HepG2 (cell line): ENCODE data around the gene RNPS1. TPM values are rescaled to one million over a fixed set of nuclear protein-coding genes. Genes with fewer than 3 reads are reported as not detected.

ENCODE experiments used
- ATAC-seq: fragments of 200-7000 bp; cut with Tn5 transposase; 3 replicates; pipeline ENCODE4 v1.9.1; 2020; ENCODE audit warnings: mild to moderate bottlenecking, moderate library complexity
- BruUV-seq: library from RNA; stranded (reverse); fragments of 400-500 nt; replicated peaks from 2 replicates; lab custom pipeline; 2021; lab: Mats Ljungman, UMichigan
- CTCF ChIA-PET: fragments of 300-600 bp; formaldehyde crosslinking; extraction: SDS; loops from one replicate; lab custom pipeline; 2021; ENCODE audit warnings: low total read pairs, inconsistent platforms, low intra/inter-chr PET ratio; lab: Yijun Ruan, JAX
- POLR2A ChIA-PET: fragments of 350-600 bp; sonication (Branson Sonifier 250); formaldehyde crosslinking; loops from one replicate; lab custom pipeline; 2020; ENCODE audit warnings: antibody characterized with exemption, inconsistent platforms; lab: Yijun Ruan, JAX
- DNase-seq: peaks from one replicate; pipeline ENCODE4 v3.0.0-alpha.2; 2015; ENCODE audit warnings: low spot score
- FAIRE-seq: peaks from 3 replicates; lab custom pipeline; 2011; peaks lifted over from hg19 to GRCh38; lab: Jason Lieb, UNC
- H2AFZ ChIP-seq: one replicate; pipeline ENCODE4 v1.6.1; 2011; ENCODE audit warnings: low read length, inconsistent platforms
- H3K27ac ChIP-seq: fragments of 300-600 bp; 3 replicates; pipeline ENCODE4 v1.8.0; 2011; ENCODE audit warnings: mixed run types, mild to moderate bottlenecking, mixed read lengths, low read length, inconsistent platforms; ENCODE audit not compliant: insufficient read depth; ENCODE audit errors: extremely low read length
- H3K27me3 ChIP-seq, 2 experiments: fragments of 200-600 bp in 1 of 2; 2 replicates in 1 of 2; 3 replicates in 1 of 2; pipeline versions ENCODE4 v1.6.0 to v1.8.0; 2011; ENCODE audit warnings: low read length in 2 of 2, mild to moderate bottlenecking in 2 of 2, moderate library complexity in 2 of 2, inconsistent platforms in 1 of 2; ENCODE audit not compliant: insufficient read depth in 2 of 2, control insufficient read depth in 1 of 2
- H3K36me3 ChIP-seq, 2 experiments: fragments of 200-600 bp in 1 of 2; replicated peaks in 1 of 2; 2 replicates in 1 of 2; 3 replicates in 1 of 2; pipeline versions ENCODE4 v1.5.1 to v1.8.0; 2011; ENCODE audit warnings: low read length in 2 of 2, inconsistent platforms in 1 of 2; ENCODE audit not compliant: insufficient read depth in 2 of 2, control insufficient read depth in 1 of 2
- H3K4me1 ChIP-seq: 2 replicates; pipeline ENCODE4 v1.5.1; 2012; ENCODE audit warnings: low read length, inconsistent platforms; ENCODE audit not compliant: insufficient read depth
- H3K4me2 ChIP-seq: 2 replicates; pipeline ENCODE4 v1.6.0; 2011; ENCODE audit warnings: low read depth, low read length, inconsistent platforms
- H3K4me3 ChIP-seq, 3 experiments: fragments of 200-600 bp in 1 of 3; sonication (generic), shearing (Covaris generic) in 1 of 3; replicated peaks in 1 of 3; 2 replicates each; pipeline ENCODE4 v1.5.1; 2011 to 2016; ENCODE audit warnings: low read length in 3 of 3, inconsistent platforms in 2 of 3, low read depth in 2 of 3, mild to moderate bottlenecking in 2 of 3, control low read depth in 1 of 3, mixed read lengths in 1 of 3; ENCODE audit not compliant: insufficient read depth in 1 of 3
- H3K79me2 ChIP-seq: one replicate; pipeline ENCODE4 v1.6.1; 2011; ENCODE audit warnings: low read length, inconsistent platforms; ENCODE audit not compliant: insufficient read depth
- H3K9ac ChIP-seq: 2 replicates; pipeline ENCODE4 v1.6.0; 2011; ENCODE audit warnings: mild to moderate bottlenecking, low read depth, low read length, inconsistent platforms; ENCODE audit not compliant: insufficient read depth
- H3K9me3 ChIP-seq: 2 replicates; pipeline ENCODE4 v1.5.1; 2012; ENCODE audit warnings: mild to moderate bottlenecking, low read length
- H4K20me1 ChIP-seq: 2 replicates; pipeline ENCODE4 v1.6.0; 2011; ENCODE audit warnings: inconsistent platforms, mild to moderate bottlenecking, low read length, moderate library complexity; ENCODE audit not compliant: insufficient read depth
- BCL6 ChIP-seq: IDR thresholded peaks from 2 replicates; pipeline ENCODE4 v1.6.1; 2016; ENCODE audit warnings: missing genetic modification reagents, missing compliant biosample characterization
- BRD4 ChIP-seq: sonication (generic); formaldehyde crosslinking; IDR thresholded peaks from 2 replicates; pipeline ENCODE4 v1.4.0; 2020; ENCODE audit warnings: missing genetic modification reagents
- GTF2F1 ChIP-seq: fragments of 150-350 bp; IDR thresholded peaks from 2 replicates; pipeline ENCODE4 v1.6.1; 2014; ENCODE audit warnings: low read length
- HMG20A ChIP-seq: IDR thresholded peaks from 2 replicates; pipeline ENCODE4 v1.6.1; 2016; ENCODE audit warnings: borderline replicate concordance
- HNRNPUL1 ChIP-seq: fragments of 200-400 bp; formaldehyde crosslinking; IDR thresholded peaks from 2 replicates; pipeline ENCODE4 v1.6.1; 2017; ENCODE audit warnings: low read depth, mild to moderate bottlenecking, low read length, moderate library complexity
- RBM39 ChIP-seq: fragments of 200-400 bp; formaldehyde crosslinking; IDR thresholded peaks from one replicate; pipeline ENCODE4 v1.6.1; 2018; ENCODE audit warnings: antibody characterized with exemption, mild to moderate bottlenecking, low read depth, low read length; ENCODE audit not compliant: poor library complexity, severe bottlenecking
- SNRNP70 ChIP-seq: fragments of 200-400 bp; formaldehyde crosslinking; IDR thresholded peaks from 2 replicates; pipeline ENCODE4 v1.6.1; 2017; ENCODE audit warnings: mild to moderate bottlenecking, low read depth, low read length, moderate library complexity
- UBTF ChIP-seq: sonication (generic); formaldehyde crosslinking; IDR thresholded peaks from 2 replicates; pipeline ENCODE4 v1.4.0; 2020; ENCODE audit warnings: mild to moderate bottlenecking, missing genetic modification reagents
- ZBTB39 ChIP-seq: sonication (generic); formaldehyde crosslinking; IDR thresholded peaks from 2 replicates; pipeline ENCODE4 v1.5.0; 2020; ENCODE audit warnings: missing genetic modification reagents
- ZNF331 ChIP-seq: sonication (generic); formaldehyde crosslinking; IDR thresholded peaks from 2 replicates; pipeline ENCODE4 v1.4.0; 2020; ENCODE audit warnings: missing genetic modification reagents
- ZNF430 ChIP-seq: sonication (generic); formaldehyde crosslinking; IDR thresholded peaks from 2 replicates; pipeline ENCODE4 v1.9.0; 2021; ENCODE audit warnings: mild to moderate bottlenecking, missing genetic modification reagents
- ZNF777 ChIP-seq: sonication (generic); formaldehyde crosslinking; IDR thresholded peaks from 2 replicates; pipeline ENCODE4 v1.4.0; 2020; ENCODE audit warnings: missing genetic modification reagents
- WGBS: methylation state at CpG from one replicate; pipeline ENCODE4 v1.1.6; 2017; ENCODE audit warnings: low lambda C conversion rate; 5-methylcytosine and 5-hydroxymethylcytosine counted together
- in situ Hi-C: cut with HindIII; loops from 2 replicates; pipeline ENCODE4 v1.10.0; 2017; ENCODE audit warnings: low pct_unique_long_range_greater_than_20kb; ENCODE audit not compliant: extremely low pct_ligation_motif_present
- intact Hi-C: fragments of 100-400 bp; cut with micrococcal nuclease; formaldehyde crosslinking; loops from one replicate; pipeline ENCODE4 v1.10.0; 2022; ENCODE audit not compliant: unreplicated experiment
- polyA plus RNA-seq, 8 experiments: library from polyadenylated mRNA; depleted of rRNA in 3 of 8; stranded (reverse) in 7 of 8; unstranded in 1 of 8; fragments of >200 nt; fragmentation: Illumina TruSeq in 4 of 8; extraction: Trizol in 4 of 8; gene quantifications; 2 replicates each; pipeline versions ENCODE4 v1.2.1 to v1.2.3, GENCODE V29; 2011 to 2016; ENCODE audit warnings: low read depth in 4 of 8, missing spikeins in 1 of 8, mixed read lengths in 1 of 8; ENCODE audit not compliant: insufficient read depth in 1 of 8
- total RNA-seq, 5 experiments: library from RNA; depleted of rRNA; stranded (reverse); fragments of >200 nt; fragmentation: Illumina TruSeq; extraction: Trizol; gene quantifications; 2 replicates each; pipeline ENCODE4 v1.2.3, GENCODE V29; 2016; ENCODE audit warnings: low read depth in 1 of 5
- TF ChIP-seq, protein P1 (sequence below): sonication (generic); formaldehyde crosslinking; IDR thresholded peaks from 2 replicates; pipeline ENCODE4 v1.8.1; 2023; ENCODE audit warnings: mild to moderate bottlenecking, missing genetic modification reagents, borderline replicate concordance
- TF ChIP-seq, protein P2 (sequence below): sonication (generic); formaldehyde crosslinking; IDR thresholded peaks from 2 replicates; pipeline ENCODE4 v1.5.0; 2020; ENCODE audit warnings: mild to moderate bottlenecking, missing genetic modification reagents
- TF ChIP-seq, protein P3 (sequence below): sonication (generic); formaldehyde crosslinking; IDR thresholded peaks from 2 replicates; pipeline ENCODE4 v1.4.0; 2020; ENCODE audit warnings: missing genetic modification reagents, borderline replicate concordance

RNPS1 gene
- total and polyA plus RNA-seq, 2 of the 13 experiments (the other 11 are each of a cell fraction or from before 2014, with no cell fraction given) = 126 to 133 TPM

GRCh38 chr16:2223942-2224486, 43.9 kb downstream of the RNPS1 start:
- FAIRE-seq (peak; percentile 23), ATAC-seq (peak; percentile 56), DNase-seq (peak; percentile 45)
- Histone ChIP-seq H3K27ac (peak overlapping the region; percentile 80), H3K9ac (peak overlapping the region; percentile 89), H3K27me3 (no peaks in the 10 kb centered on the region), H4K20me1 (peaks cover 11% of the 10 kb centered on the region), H3K4me1 (peaks cover 46% of the 10 kb centered on the region), H3K79me2 (peaks cover 18% of the 10 kb centered on the region), H3K4me3 (peak overlapping the region; percentile 78 to 95 (median 79)), H3K4me2 (peak overlapping the region; percentile 79), H3K9me3 (no peaks in the 10 kb centered on the region), H2AFZ (no peak overlapping the region), H3K36me3 (peaks cover 7 to 12% of the 10 kb centered on the region in 2 experiments; a peak in 3 of 5 replicates)
- intact Hi-C loops (no loop called here), in situ Hi-C loops (no loop called here)
- ChIA-PET CTCF (no interaction called here), POLR2A (interaction anchor here (1.8 to 2.6 kb wide), 2 partner anchors 10 to 27 kb away, joined by 9 to 14 read pairs; partner anchors contain the start of genes ECI1 and PGP)
- 11% methylated on average over 4 of the region's 22 CpGs for WGBS
- TSS peak; percentile 82 for BruUV-seq
- TF ChIP-seq GTF2F1 (no peak), HMG20A (CRISPR knock-in tag) (no peak), ZNF430 (CRISPR knock-in tag) (peak; percentile 12; the same call in 1 of the 2 replicates), ZBTB39 (CRISPR knock-in tag) (no peak), ZNF331 (CRISPR knock-in tag) (no peak), UBTF (CRISPR knock-in tag) (no peak), SNRNP70 (no peak), ZNF777 (CRISPR knock-in tag) (peak; percentile 68; the same call in 1 of the 2 replicates), BCL6 (CRISPR knock-in tag) (0 out of 2 replicates have a peak, but pooled peaks have one; percentile 10), RBM39 (peak; percentile 39), HNRNPUL1 (no peak), BRD4 (CRISPR knock-in tag) (peak; percentile 9)
- TF ChIP-seq, protein P1, sequence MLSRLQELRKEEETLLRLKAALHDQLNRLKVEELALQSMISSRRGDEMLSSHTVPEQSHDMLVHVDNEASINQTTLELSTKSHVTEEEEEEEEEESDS (CRISPR knock-in tag) = 0 out of 2 replicates have a peak, but pooled peaks have one; percentile 5
- TF ChIP-seq, protein P2, sequence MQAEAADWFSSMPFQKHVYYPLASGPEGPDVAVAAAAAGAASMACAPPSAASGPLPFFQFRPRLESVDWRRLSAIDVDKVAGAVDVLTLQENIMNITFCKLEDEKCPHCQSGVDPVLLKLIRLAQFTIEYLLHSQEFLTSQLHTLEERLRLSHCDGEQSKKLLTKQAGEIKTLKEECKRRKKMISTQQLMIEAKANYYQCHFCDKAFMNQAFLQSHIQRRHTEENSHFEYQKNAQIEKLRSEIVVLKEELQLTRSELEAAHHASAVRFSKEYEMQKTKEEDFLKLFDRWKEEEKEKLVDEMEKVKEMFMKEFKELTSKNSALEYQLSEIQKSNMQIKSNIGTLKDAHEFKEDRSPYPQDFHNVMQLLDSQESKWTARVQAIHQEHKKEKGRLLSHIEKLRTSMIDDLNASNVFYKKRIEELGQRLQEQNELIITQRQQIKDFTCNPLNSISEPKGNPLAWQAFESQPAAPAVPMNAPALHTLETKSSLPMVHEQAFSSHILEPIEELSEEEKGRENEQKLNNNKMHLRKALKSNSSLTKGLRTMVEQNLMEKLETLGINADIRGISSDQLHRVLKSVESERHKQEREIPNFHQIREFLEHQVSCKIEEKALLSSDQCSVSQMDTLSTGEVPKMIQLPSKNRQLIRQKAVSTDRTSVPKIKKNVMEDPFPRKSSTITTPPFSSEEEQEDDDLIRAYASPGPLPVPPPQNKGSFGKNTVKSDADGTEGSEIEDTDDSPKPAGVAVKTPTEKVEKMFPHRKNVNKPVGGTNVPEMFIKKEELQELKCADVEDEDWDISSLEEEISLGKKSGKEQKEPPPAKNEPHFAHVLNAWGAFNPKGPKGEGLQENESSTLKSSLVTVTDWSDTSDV = 0 out of 2 replicates have a peak, but pooled peaks have one; percentile 3
- TF ChIP-seq, protein P3, sequence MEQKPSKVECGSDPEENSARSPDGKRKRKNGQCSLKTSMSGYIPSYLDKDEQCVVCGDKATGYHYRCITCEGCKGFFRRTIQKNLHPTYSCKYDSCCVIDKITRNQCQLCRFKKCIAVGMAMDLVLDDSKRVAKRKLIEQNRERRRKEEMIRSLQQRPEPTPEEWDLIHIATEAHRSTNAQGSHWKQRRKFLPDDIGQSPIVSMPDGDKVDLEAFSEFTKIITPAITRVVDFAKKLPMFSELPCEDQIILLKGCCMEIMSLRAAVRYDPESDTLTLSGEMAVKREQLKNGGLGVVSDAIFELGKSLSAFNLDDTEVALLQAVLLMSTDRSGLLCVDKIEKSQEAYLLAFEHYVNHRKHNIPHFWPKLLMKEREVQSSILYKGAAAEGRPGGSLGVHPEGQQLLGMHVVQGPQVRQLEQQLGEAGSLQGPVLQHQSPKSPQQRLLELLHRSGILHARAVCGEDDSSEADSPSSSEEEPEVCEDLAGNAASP (CRISPR knock-in tag) = 0 out of 2 replicates have a peak, but pooled peaks have one; percentile 15
